ENCODE results near the gene SLC45A3. TPM values are rescaled to one million over a fixed set of nuclear protein-coding genes. Genes with fewer than 3 reads are reported as not detected.

SLC45A3 gene
- total RNA-seq, 2 donors from 2014 or later, result 3.6 to 5.3 TPM

GRCh38 chr1:205672395-205672889 is 7.9 kb downstream of the SLC45A3 start:
- intact Hi-C loops (cut with DNase I), result no loop called here
- DNase-seq (ENCODE audit: low spot score), result no peak

GRCh38 chr1:205670611-205671430 is 9.5 kb downstream of the SLC45A3 start:
- DNase-seq (ENCODE audit: low spot score), result no peak
- intact Hi-C loops (cut with DNase I), result no loop called here

GRCh38 chr1:205670150-205670446 is 10.2 kb downstream of the SLC45A3 start:
- intact Hi-C loops (cut with DNase I), result no loop called here
- DNase-seq (ENCODE audit: low spot score), result no peak

- intact Hi-C loops (cut with DNase I), result loop anchor here in 1 of 2 donors (10.0 kb wide), 1 partner anchor 995 kb away; no protein-coding TSS in a partner anchor
- DNase-seq (ENCODE audit: low spot score), result no peak
Measured at GRCh38 chr1:205669341-205670149, 10.8 kb downstream of the SLC45A3 start.

GRCh38 chr1:205668951-205669340 is 11.4 kb downstream of the SLC45A3 start:
- intact Hi-C loops (cut with DNase I), result loop anchor here in 1 of 2 donors (10.0 kb wide), 1 partner anchor 996 kb away; no protein-coding TSS in a partner anchor
- no peak for DNase-seq (ENCODE audit: low spot score)

- no peak for DNase-seq (ENCODE audit: low spot score)
- intact Hi-C loops (cut with DNase I), result loop anchor here in 1 of 2 donors (10.0 kb wide), 1 partner anchor 997 kb away; no protein-coding TSS in a partner anchor
Measured at GRCh38 chr1:205667909-205668643, 12.2 kb downstream of the SLC45A3 start.

GRCh38 chr1:205666372-205667166 is 13.7 kb downstream of the SLC45A3 start:
- no peak for DNase-seq (ENCODE audit: low spot score)
- intact Hi-C loops (cut with DNase I), result loop anchor here in 1 of 2 donors (10.0 kb wide), 1 partner anchor 998 kb away; no protein-coding TSS in a partner anchor

- intact Hi-C loops (cut with DNase I), result loop anchor here in 1 of 2 donors (10.0 kb wide), 1 partner anchor 999 kb away; no protein-coding TSS in a partner anchor
Measured at GRCh38 chr1:205665201-205666045, 14.9 kb downstream of the SLC45A3 start.

GRCh38 chr1:205664399-205665017 is 15.8 kb downstream of the SLC45A3 start:
- intact Hi-C loops (cut with DNase I), result loop anchor here (5.0 to 10.0 kb wide), 2 partner anchors 38 to 1000 kb away; no protein-coding TSS in a partner anchor
- no peak for DNase-seq (ENCODE audit: low spot score)

More at GRCh38 chr1:205665201-205666045, 14.9 kb downstream of the SLC45A3 start:
- DNase-seq (ENCODE audit: low spot score), result no peak

GRCh38 chr1:205663286-205663936 is 16.9 kb downstream of the SLC45A3 start:
- DNase-seq (ENCODE audit: low spot score), result peak; percentile 81
- intact Hi-C loops (cut with DNase I), result loop anchor here (5.0 to 10.0 kb wide), 2 partner anchors 39 to 1001 kb away; no protein-coding TSS in a partner anchor

GRCh38 chr1:205662791-205663190 is 17.5 kb downstream of the SLC45A3 start:
- intact Hi-C loops (cut with DNase I), result loop anchor here (5.0 to 10.0 kb wide), 2 partner anchors 40 to 1002 kb away; no protein-coding TSS in a partner anchor
- DNase-seq (ENCODE audit: low spot score), result no peak

GRCh38 chr1:205662135-205662738 is 18.1 kb downstream of the SLC45A3 start:
- DNase-seq (ENCODE audit: low spot score), result no peak
- intact Hi-C loops (cut with DNase I), result loop anchor here (5.0 to 10.0 kb wide), 2 partner anchors 40 to 1003 kb away; no protein-coding TSS in a partner anchor

GRCh38 chr1:205661429-205662134 is 18.7 kb downstream of the SLC45A3 start:
- intact Hi-C loops (cut with DNase I), result loop anchor here (5.0 to 10.0 kb wide), 2 partner anchors 41 to 1003 kb away; no protein-coding TSS in a partner anchor
- DNase-seq (ENCODE audit: low spot score), result no peak

- DNase-seq (ENCODE audit: low spot score), result no peak
- intact Hi-C loops (cut with DNase I), result loop anchor here (5.0 to 10.0 kb wide), 2 partner anchors 42 to 1004 kb away; no protein-coding TSS in a partner anchor
Measured at GRCh38 chr1:205660361-205660760, 19.9 kb downstream of the SLC45A3 start.

Data from posterior vena cava (tissue), 2 donors.